ENCODE data around the gene DYRK1A. TPM values are rescaled to one million over a fixed set of nuclear protein-coding genes. Genes with fewer than 3 reads are reported as not detected.

The DYRK1A gene
- total and polyA plus RNA-seq, 2 of the 13 experiments (the other 11 are each of a cell fraction or from before 2014, with no cell fraction given): 24.6 to 34.2 TPM

- TF ChIP-seq FOXP4 (CRISPR knock-in tag; IDR thresholded peaks at IDR 0.05): no peak
Measured at GRCh38 chr21:37371041-37371397, 4.4 kb downstream of the DYRK1A start (continued).

GRCh38 chr21:37372127-37372731 is 5.7 kb downstream of the DYRK1A start:
- ATAC-seq (no peak), FAIRE-seq (no peak), DNase-seq (ENCODE audit: low spot score) (no peak)
- Histone ChIP-seq H3K79me2 (ENCODE audit: insufficient read depth, low read length) (peaks cover 98% of the 10 kb centered on the region), H3K4me1 (ENCODE audit: insufficient read depth, low read length) (peaks cover 78% of the 10 kb centered on the region), H3K27me3 (ENCODE audit: control insufficient read depth in 1 of 2, insufficient read depth in 2 of 2, low read length in 2 of 2) (no peaks in the 10 kb centered on the region; a peak in 1 of 5 replicates), H4K20me1 (ENCODE audit: insufficient read depth, low read length) (peaks cover 88% of the 10 kb centered on the region), H3K9me3 (ENCODE audit: low read length) (no peaks in the 10 kb centered on the region), H3K4me3 (replicated peaks in 1 of 3; ENCODE audit: insufficient read depth in 1 of 3, low read depth in 2 of 3, low read length in 3 of 3) (no peak overlapping the region), H3K4me2 (ENCODE audit: low read depth, low read length) (no peak overlapping the region; the same call in 1 of the 2 replicates), H2AFZ (ENCODE audit: low read length) (no peak overlapping the region), H3K36me3 (replicated peaks in 1 of 2; ENCODE audit: control insufficient read depth in 1 of 2, insufficient read depth in 2 of 2, low read length in 2 of 2) (0 out of 5 replicates have a peak, but pooled peaks cover 0 to 4% of the 10 kb centered on the region in 2 experiments), H3K27ac (ENCODE audit: extremely low read length, insufficient read depth, low read length) (no peak overlapping the region), H3K9ac (ENCODE audit: insufficient read depth, low read depth, low read length) (no peak overlapping the region)
- no TSS peak for BruUV-seq (replicated peaks)
- intact Hi-C loops (cut with micrococcal nuclease; ENCODE audit: unreplicated experiment): no loop called here
- 93% methylated on average over 3 of the region's 3 CpGs for WGBS (ENCODE audit: low lambda C conversion rate)
- peak; percentile 72; the same call in 1 of the 2 replicates for TF ChIP-seq ZNF460 (CRISPR knock-in tag; IDR thresholded peaks at IDR 0.05; ENCODE audit: borderline replicate concordance)
- TF ChIP-seq YEATS4 (CRISPR knock-in tag; IDR thresholded peaks at IDR 0.05; ENCODE audit: borderline replicate concordance): no peak
- in situ Hi-C loops (cut with HindIII; ENCODE audit: extremely low pct_ligation_motif_present, low pct_unique_long_range_greater_than_20kb): no loop called here
- ChIA-PET CTCF (ENCODE audit: low intra/inter-chr PET ratio, low total read pairs) (no interaction called here), POLR2A (no interaction called here)

- intact Hi-C loops (cut with micrococcal nuclease; ENCODE audit: unreplicated experiment) (no loop called here), in situ Hi-C loops (cut with HindIII; ENCODE audit: extremely low pct_ligation_motif_present, low pct_unique_long_range_greater_than_20kb) (no loop called here)
- DNase-seq (ENCODE audit: low spot score) (no peak), FAIRE-seq (no peak), ATAC-seq (no peak)
- Histone ChIP-seq H3K9me3 (ENCODE audit: low read length) (no peaks in the 10 kb centered on the region), H3K9ac (ENCODE audit: insufficient read depth, low read depth, low read length) (no peak overlapping the region), H3K36me3 (replicated peaks in 1 of 2; ENCODE audit: control insufficient read depth in 1 of 2, insufficient read depth in 2 of 2, low read length in 2 of 2) (0 out of 5 replicates have a peak, but pooled peaks cover 0 to 4% of the 10 kb centered on the region in 2 experiments), H3K4me1 (ENCODE audit: insufficient read depth, low read length) (peaks cover 80% of the 10 kb centered on the region), H3K27ac (ENCODE audit: extremely low read length, insufficient read depth, low read length) (no peak overlapping the region), H4K20me1 (ENCODE audit: insufficient read depth, low read length) (peaks cover 95% of the 10 kb centered on the region), H2AFZ (ENCODE audit: low read length) (no peak overlapping the region), H3K27me3 (ENCODE audit: control insufficient read depth in 1 of 2, insufficient read depth in 2 of 2, low read length in 2 of 2) (no peaks in the 10 kb centered on the region; a peak in 1 of 5 replicates), H3K79me2 (ENCODE audit: insufficient read depth, low read length) (peaks cover 99% of the 10 kb centered on the region), H3K4me2 (ENCODE audit: low read depth, low read length) (no peak overlapping the region), H3K4me3 (replicated peaks in 1 of 3; ENCODE audit: insufficient read depth in 1 of 3, low read depth in 2 of 3, low read length in 3 of 3) (no peak overlapping the region)
- BruUV-seq (replicated peaks): no TSS peak
- WGBS (ENCODE audit: low lambda C conversion rate): 99% methylated on average over 3 of the region's 3 CpGs
- POLR2A ChIA-PET: no interaction called here
- CTCF ChIA-PET (ENCODE audit: low intra/inter-chr PET ratio, low total read pairs): no interaction called here
- TF ChIP-seq ZNF549 (CRISPR knock-in tag; IDR thresholded peaks at IDR 0.05) (no peak), MIER2 (CRISPR knock-in tag; IDR thresholded peaks at IDR 0.05) (no peak), TCF7L2 (IDR thresholded peaks at IDR 0.05; ENCODE audit: low read depth, low read length) (no peak), MAFG (CRISPR knock-in tag; IDR thresholded peaks at IDR 0.05) (no peak), POLR2AphosphoS5 (IDR thresholded peaks at IDR 0.05; ENCODE audit: low read depth, low read length) (no peak), KDM4B (CRISPR knock-in tag; IDR thresholded peaks at IDR 0.05) (no peak), HIVEP1 (CRISPR knock-in tag; IDR thresholded peaks at IDR 0.05) (no peak), PRDM4 (CRISPR knock-in tag; IDR thresholded peaks at IDR 0.05; ENCODE audit: borderline replicate concordance) (no peak), CCDC6 (CRISPR knock-in tag; IDR thresholded peaks at IDR 0.05) (no peak)
Measured at GRCh38 chr21:37372951-37373350, 6.4 kb downstream of the DYRK1A start.
